ENCODE results near the gene SPDYE17.
"Not testable (repeated sequence)": the region's sequence is repeated elsewhere in the genome, so short reads cannot be mapped to it uniquely, and the experiment has no call there.

- TF ChIP-seq CTCF (IDR thresholded peaks at IDR 0.05; ENCODE audit: control extremely low read depth in 1 of 3, insufficient read depth in 1 of 3, low read depth in 1 of 3, low read length in 3 of 3); EZH2 (IDR thresholded peaks at IDR 0.05; ENCODE audit: low read depth, low read length, severe bottlenecking); HDAC2 (IDR thresholded peaks at IDR 0.05; ENCODE audit: borderline replicate concordance in 1 of 2, low read depth in 2 of 2, low read length in 2 of 2); GTF2F1 (IDR thresholded peaks at IDR 0.05; ENCODE audit: borderline replicate concordance, low read depth, low read length); EGR1 (IDR thresholded peaks at IDR 0.05; ENCODE audit: borderline replicate concordance, low read depth, low read length); RFX5 (IDR thresholded peaks at IDR 0.05; ENCODE audit: borderline replicate concordance, low read depth, low read length); MAX (IDR thresholded peaks at IDR 0.05); RAD21 (IDR thresholded peaks at IDR 0.05 in 1 of 2, conservative IDR thresholded peaks at IDR 0.05 in 1 of 2; ENCODE audit: low read depth in 2 of 2, low read length in 2 of 2); KDM1A (IDR thresholded peaks at IDR 0.05; ENCODE audit: borderline replicate concordance, low read length); POLR2A (IDR thresholded peaks at IDR 0.05; ENCODE audit: control extremely low read depth in 1 of 2, low read depth in 2 of 2, low read length in 2 of 2); POLR2AphosphoS5 (IDR thresholded peaks at IDR 0.05; ENCODE audit: low read depth, low read length); YY1 (IDR thresholded peaks at IDR 0.05; ENCODE audit: low read depth, low read length); KDM5A (IDR thresholded peaks at IDR 0.05; ENCODE audit: low read length); HDAC6 (IDR thresholded peaks at IDR 0.05; ENCODE audit: low read depth, low read length): not testable (repeated sequence)
Measured at GRCh38 chr7:77079112-77079511, 47.0 kb upstream of the SPDYE17 start.

All from H1 (cell line).